A673 (cell line): ENCODE measurements around the gene CIITA.

Experiments used
- CTCF ChIP-seq: fragments of 300-800, 200-600 bp; sonication (generic); conservative IDR thresholded peaks from 2 replicates; pipeline ENCODE4 v1.5.1; 2017; ENCODE audit warnings: low read depth, mild to moderate bottlenecking, antibody characterized with exemption, low read length, moderate library complexity, mixed read lengths
- EZH2 ChIP-seq: fragments of 200-600 bp; sonication (generic); IDR thresholded peaks from 2 replicates; pipeline ENCODE4 v1.6.1; 2017; ENCODE audit warnings: borderline replicate concordance, low read depth, mild to moderate bottlenecking, mixed read lengths, antibody characterized with exemption, low read length; ENCODE audit not compliant: poor library complexity, severe bottlenecking

DNA sequence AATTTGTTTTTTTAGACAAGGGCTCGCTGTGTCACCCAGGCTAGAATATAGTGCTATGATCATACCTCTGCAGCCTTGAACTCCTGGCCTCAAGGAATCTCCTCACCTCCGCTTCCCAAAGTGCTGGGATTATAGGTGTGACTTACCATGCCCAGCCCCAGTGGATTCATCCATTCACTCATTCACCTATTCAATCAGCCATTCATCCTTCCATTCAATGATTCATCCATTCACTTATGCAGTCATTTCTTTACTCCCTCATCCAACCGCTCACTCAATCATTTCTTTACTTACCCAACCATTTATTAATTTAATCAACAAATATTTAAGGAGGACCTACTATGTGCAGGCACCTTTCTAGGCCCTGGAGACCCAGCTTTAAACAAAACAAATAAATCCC is 39.5 kb downstream of the CIITA start:
- TF ChIP-seq CTCF: no peak
- TF ChIP-seq EZH2: no peak
